B cell (primary cell): ENCODE data around the gene COG7. TPM values are rescaled to one million over a fixed set of nuclear protein-coding genes. Genes with fewer than 3 reads are reported as not detected.

Experiments
- ATAC-seq: fragments of 200-7000 bp; cut with Tn5 transposase; one replicate; pipeline ENCODE4 v1.10.0; 2021; ENCODE audit warnings: low read depth, mild to moderate bottlenecking, moderate number of reproducible peaks, moderate library complexity
- CTCF ChIA-PET: fragments of 350-600 bp; sonication (Branson Sonifier 250); formaldehyde crosslinking; loops from one replicate; lab custom pipeline; 2021; ENCODE audit warnings: antibody characterized with exemption, inconsistent platforms; lab: Charles Lee
- POLR2A ChIA-PET: fragments of 350-600 bp; sonication (Branson Sonifier 250); formaldehyde crosslinking; loops from one replicate; lab custom pipeline; 2021; ENCODE audit warnings: antibody characterized with exemption; lab: Charles Lee
- DNase-seq: peaks from one replicate; pipeline ENCODE4 v3.0.0; 2013
- H2AFZ ChIP-seq: 2 replicates; pipeline ENCODE4 v1.6.1; 2012; ENCODE audit warnings: mild to moderate bottlenecking, low read depth, low read length; ENCODE audit not compliant: insufficient read depth, poor library complexity, severe bottlenecking
- H3K27ac ChIP-seq, 2 donors: 1 replicate in 1 of 2; 2 replicates in 1 of 2; pipeline ENCODE4 v1.5.1; 2012 to 2013; ENCODE audit warnings: low read length in 2 of 2, mild to moderate bottlenecking in 2 of 2, moderate library complexity in 1 of 2
- H3K27me3 ChIP-seq, 4 experiments: fragments of 200-600 bp in 1 of 4; sonication (generic) in 1 of 4; replicated peaks in 1 of 4; 1 replicate in 2 of 4; 2 replicates in 2 of 4; pipeline versions ENCODE4 v1.6.1 to v1.7.0; 2013 to 2016; ENCODE audit warnings: low read length in 3 of 4, mild to moderate bottlenecking in 2 of 4, mixed read lengths in 1 of 4, moderate library complexity in 1 of 4; ENCODE audit not compliant: insufficient read depth in 4 of 4, control insufficient read depth in 3 of 4; ENCODE audit errors: control extremely low read depth in 1 of 4
- H3K36me3 ChIP-seq, 2 experiments: replicated peaks in 1 of 2; 1 replicate in 1 of 2; 2 replicates in 1 of 2; pipeline versions ENCODE4 v1.6.1 to v1.7.1; 2013; ENCODE audit warnings: low read length in 1 of 2; ENCODE audit not compliant: insufficient read depth in 2 of 2, control insufficient read depth in 1 of 2; ENCODE audit errors: control extremely low read depth in 1 of 2, extremely low read depth in 1 of 2
- H3K4me1 ChIP-seq, 2 donors: fragments of 200-600 bp in 1 of 2; sonication (generic) in 1 of 2; 1 replicate in 1 of 2; 2 replicates in 1 of 2; pipeline versions ENCODE4 v1.5.1 to v1.6.1; 2013 to 2017; ENCODE audit warnings: low read length in 2 of 2; ENCODE audit not compliant: control insufficient read depth in 2 of 2, insufficient read depth in 2 of 2
- H3K4me2 ChIP-seq: replicated peaks from 2 replicates; pipeline ENCODE3; 2012; ENCODE audit warnings: mild to moderate bottlenecking, low read depth, low read length; ENCODE audit not compliant: poor library complexity, severe bottlenecking
- H3K4me3 ChIP-seq, 5 experiments: fragments of 200-600 bp in 1 of 5; sonication (generic) in 1 of 5; 1 replicate in 3 of 5; 2 replicates in 2 of 5; pipeline versions ENCODE4 v1.5.1 to v1.7.0; 2011 to 2016; ENCODE audit warnings: low read length in 4 of 5, mild to moderate bottlenecking in 4 of 5, low read depth in 2 of 5, control low read depth in 1 of 5, moderate library complexity in 1 of 5; ENCODE audit not compliant: insufficient read depth in 1 of 5; ENCODE audit errors: control extremely low read depth in 1 of 5, extremely low read depth in 1 of 5
- H3K79me2 ChIP-seq: fragments of 200-600 bp; sonication (generic); one replicate; pipeline ENCODE4 v1.6.0; 2016; ENCODE audit warnings: low read length; ENCODE audit not compliant: control insufficient read depth, insufficient read depth
- H3K9ac ChIP-seq: fragments of 200-600 bp; sonication (generic); 2 replicates; pipeline ENCODE4 v1.6.1; 2017; ENCODE audit warnings: mild to moderate bottlenecking, low read length, moderate library complexity
- H3K9me3 ChIP-seq, 3 donors: one replicate each; pipeline versions ENCODE4 v1.6.1 to v1.7.1; 2013; ENCODE audit warnings: low read length in 2 of 3; ENCODE audit not compliant: control insufficient read depth in 2 of 3, insufficient read depth in 1 of 3; ENCODE audit errors: control extremely low read depth in 1 of 3
- H4K20me1 ChIP-seq: 2 replicates; pipeline ENCODE4 v1.6.0; 2012; ENCODE audit warnings: mild to moderate bottlenecking, low read length; ENCODE audit not compliant: insufficient read depth, control insufficient read depth, poor library complexity, severe bottlenecking
- H3K27ac Mint-ChIP-seq: one replicate; pipeline ENCODE4 v1.8.0; 2021; ENCODE audit warnings: mixed read lengths
- H3K27me3 Mint-ChIP-seq: one replicate; pipeline ENCODE4 v1.8.0; 2021; ENCODE audit warnings: mixed read lengths
- H3K4me1 Mint-ChIP-seq: one replicate; pipeline ENCODE4 v1.8.0; 2021; ENCODE audit warnings: mixed read lengths
- H3K4me3 Mint-ChIP-seq: one replicate; pipeline ENCODE4 v1.8.0; 2021; ENCODE audit warnings: mixed read lengths
- H3K9me3 Mint-ChIP-seq: one replicate; pipeline ENCODE4 v1.8.0; 2022; ENCODE audit warnings: mixed read lengths; ENCODE audit not compliant: insufficient read depth
- EZH2 ChIP-seq: IDR thresholded peaks from 2 replicates; pipeline ENCODE4 v1.6.1; 2012; ENCODE audit warnings: borderline replicate concordance, low read depth, mild to moderate bottlenecking, moderate library complexity, low read length; ENCODE audit not compliant: insufficient read depth, poor library complexity, severe bottlenecking
- WGBS: methylation state at CpG from one replicate; pipeline ENCODE4 v1.1.5; 2013; ENCODE audit warnings: missing lambda C conversion rate; ENCODE audit not compliant: insufficient coverage; 5-methylcytosine and 5-hydroxymethylcytosine counted together
- intact Hi-C: fragments of 100-400 bp; cut with micrococcal nuclease; formaldehyde crosslinking; loops from one replicate; pipeline ENCODE4 v1.10.0; 2022
- polyA plus RNA-seq: library from polyadenylated mRNA; depleted of rRNA; stranded (reverse); fragments of >200 nt; gene quantifications from 2 replicates; pipeline ENCODE4 v1.2.3, GENCODE V29; 2012
- total RNA-seq, 2 donors: library from RNA; stranded (reverse); fragments of 120-200 nt in 1 of 2; gene quantifications; 1 replicate in 1 of 2; 2 replicates in 1 of 2; pipeline versions ENCODE4 v1.2.3 to v1.2.4, GENCODE V29; 2013 to 2022
- TF ChIP-seq, protein P1 (sequence below): fragments of 200-600 bp; IDR thresholded peaks from one replicate; pipeline ENCODE4 v1.8.0; 2022; ENCODE audit warnings: antibody characterized with exemption, mild to moderate bottlenecking

COG7 gene
- total and polyA plus RNA-seq, 2 donors (not counting 1 experiment from before 2014, with no cell fraction given), result 21.3 to 37.8 TPM

DNA sequence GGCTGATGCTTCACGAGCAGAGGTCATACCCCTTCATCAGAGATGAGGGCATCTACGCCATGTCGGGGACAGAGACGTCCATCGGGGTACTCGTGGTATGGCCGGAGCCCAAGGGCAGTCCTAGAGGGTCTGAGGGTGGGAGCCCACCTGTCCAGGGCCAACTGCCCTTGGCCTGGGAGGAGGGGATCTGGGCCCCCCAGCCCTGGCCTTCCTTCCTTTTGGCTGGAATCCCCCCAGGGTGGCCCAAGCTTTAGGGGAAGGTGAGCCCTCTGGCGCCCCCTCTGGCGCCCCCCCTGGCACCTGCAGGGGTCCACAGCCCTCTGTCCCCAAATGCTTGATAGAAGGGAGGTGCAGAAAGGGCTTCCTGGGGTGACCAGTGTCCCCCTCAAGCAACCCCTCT lies 81.6 kb downstream of the COG7 start:
- no peaks in the 10 kb centered on the region for H3K9me3 ChIP-seq
- no peak overlapping the region for H3K9ac ChIP-seq
- H3K4me3 ChIP-seq, result no peak overlapping the region
- intact Hi-C loops, result no loop called here
- H2AFZ ChIP-seq, result no peak overlapping the region
- Mint-ChIP-seq H3K27me3 (peaks cover 11% of the 10 kb centered on the region), H3K27ac (no peak overlapping the region), H3K4me3 (no peak overlapping the region), H3K4me1 (no peaks in the 10 kb centered on the region), H3K9me3 (no peaks in the 10 kb centered on the region)
- H3K27ac ChIP-seq, result no peak overlapping the region
- CTCF ChIA-PET, result no interaction called here
- H4K20me1 ChIP-seq, result no peaks in the 10 kb centered on the region
- H3K36me3 ChIP-seq, result no peaks in the 10 kb centered on the region
- H3K79me2 ChIP-seq, result no peaks in the 10 kb centered on the region
- no peak overlapping the region for H3K4me2 ChIP-seq
- TF ChIP-seq, protein P1, sequence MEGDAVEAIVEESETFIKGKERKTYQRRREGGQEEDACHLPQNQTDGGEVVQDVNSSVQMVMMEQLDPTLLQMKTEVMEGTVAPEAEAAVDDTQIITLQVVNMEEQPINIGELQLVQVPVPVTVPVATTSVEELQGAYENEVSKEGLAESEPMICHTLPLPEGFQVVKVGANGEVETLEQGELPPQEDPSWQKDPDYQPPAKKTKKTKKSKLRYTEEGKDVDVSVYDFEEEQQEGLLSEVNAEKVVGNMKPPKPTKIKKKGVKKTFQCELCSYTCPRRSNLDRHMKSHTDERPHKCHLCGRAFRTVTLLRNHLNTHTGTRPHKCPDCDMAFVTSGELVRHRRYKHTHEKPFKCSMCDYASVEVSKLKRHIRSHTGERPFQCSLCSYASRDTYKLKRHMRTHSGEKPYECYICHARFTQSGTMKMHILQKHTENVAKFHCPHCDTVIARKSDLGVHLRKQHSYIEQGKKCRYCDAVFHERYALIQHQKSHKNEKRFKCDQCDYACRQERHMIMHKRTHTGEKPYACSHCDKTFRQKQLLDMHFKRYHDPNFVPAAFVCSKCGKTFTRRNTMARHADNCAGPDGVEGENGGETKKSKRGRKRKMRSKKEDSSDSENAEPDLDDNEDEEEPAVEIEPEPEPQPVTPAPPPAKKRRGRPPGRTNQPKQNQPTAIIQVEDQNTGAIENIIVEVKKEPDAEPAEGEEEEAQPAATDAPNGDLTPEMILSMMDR, result no peak
- no peak for TF ChIP-seq EZH2
- ATAC-seq (no peak), DNase-seq (no peak)
- 89% methylated on average over 7 of the region's 9 CpGs for WGBS
- no peaks in the 10 kb centered on the region for H3K4me1 ChIP-seq
- POLR2A ChIA-PET, result no interaction called here
- no peaks in the 10 kb centered on the region for H3K27me3 ChIP-seq

DNA sequence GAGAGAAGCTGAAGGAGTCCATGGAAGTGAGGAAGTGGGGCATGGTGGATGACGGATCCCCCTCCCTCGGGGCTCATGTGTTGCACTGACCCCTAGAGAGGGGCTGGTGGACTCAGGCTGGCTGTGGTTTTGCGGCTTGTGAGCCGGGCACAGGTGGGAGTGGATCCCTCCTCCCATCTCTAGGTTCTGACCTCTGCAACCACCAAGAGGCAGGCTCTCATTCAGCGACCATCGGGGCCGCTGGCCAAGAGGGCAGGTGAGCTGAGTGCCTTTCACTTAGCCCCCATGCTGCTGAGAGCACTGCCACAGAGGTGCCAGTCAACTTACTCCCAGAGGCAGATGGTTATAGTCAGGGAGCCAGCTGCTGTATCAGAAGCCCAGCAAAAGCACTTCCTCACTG lies 83.6 kb downstream of the COG7 start:
- Histone ChIP-seq H3K79me2 (no peaks in the 10 kb centered on the region), H3K4me2 (no peak overlapping the region), H2AFZ (no peak overlapping the region), H3K4me3 (no peak overlapping the region), H3K27me3 (no peaks in the 10 kb centered on the region), H3K27ac (no peak overlapping the region), H3K9me3 (no peaks in the 10 kb centered on the region), H3K4me1 (no peaks in the 10 kb centered on the region), H4K20me1 (no peaks in the 10 kb centered on the region), H3K9ac (no peak overlapping the region), H3K36me3 (no peaks in the 10 kb centered on the region)
- Mint-ChIP-seq H3K27me3 (peaks cover 11% of the 10 kb centered on the region), H3K9me3 (no peaks in the 10 kb centered on the region), H3K27ac (no peak overlapping the region), H3K4me3 (no peak overlapping the region), H3K4me1 (no peaks in the 10 kb centered on the region)
- 62% methylated on average over 7 of the region's 7 CpGs for whole genome bisulfite sequencing
- DNase-seq, result no peak
- ATAC-seq, result no peak
- TF ChIP-seq, protein P1, result no peak
- no peak for TF ChIP-seq EZH2
- ChIA-PET POLR2A (no interaction called here), CTCF (no interaction called here)
- intact Hi-C loops, result no loop called here
